HG02943 (cell line): ENCODE results near the gene UNC13D.

Source experiments
- ATAC-seq: cut with Tn5 transposase; IDR thresholded peaks from one replicate; pipeline ENCODE4 v1.9.1; 2021; ENCODE audit warnings: mild to moderate bottlenecking, low read depth, moderate library complexity; ENCODE audit not compliant: unreplicated experiment

Gene UNC13D

GRCh38 chr17:75836605-75837004, 7.6 kb downstream of the UNC13D start:
- no peak for ATAC-seq

GRCh38 chr17:75835654-75835987, 8.6 kb downstream of the UNC13D start:
- no peak for ATAC-seq

DNA sequence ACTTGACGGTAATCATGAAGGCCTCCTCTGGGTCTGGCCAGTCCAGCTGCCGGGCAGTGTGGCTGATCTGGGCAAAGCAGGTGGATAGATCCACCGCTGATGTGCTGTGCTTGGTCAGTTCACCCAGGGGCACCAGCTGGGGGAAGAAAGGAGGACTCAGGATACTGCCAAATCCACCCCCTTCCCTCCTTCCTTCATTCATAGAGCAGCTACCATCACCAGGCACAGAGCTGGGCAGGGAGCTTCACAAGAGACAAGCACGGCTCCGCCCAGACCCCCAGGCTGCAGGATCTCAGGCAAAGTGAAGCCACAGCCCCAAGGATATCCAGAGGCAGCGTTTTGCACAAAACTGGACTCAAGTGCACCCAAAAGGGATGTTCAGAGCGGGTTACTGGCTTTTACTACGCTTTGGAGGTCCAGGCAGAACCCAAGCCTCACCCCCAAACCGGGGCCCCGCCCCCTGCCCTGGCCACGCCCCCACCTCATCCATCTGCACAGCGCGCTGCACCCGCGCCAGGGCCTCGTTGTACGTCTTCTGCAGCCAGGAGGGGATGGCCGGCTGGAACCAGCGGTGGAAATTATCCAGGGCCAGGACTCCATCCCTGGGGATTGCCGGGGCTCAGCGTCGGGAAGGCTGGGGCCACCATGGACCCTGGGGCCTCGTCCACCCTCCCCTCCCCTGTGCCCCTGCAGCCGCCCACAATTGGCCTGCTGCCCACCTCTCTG, 9.1 kb downstream of the UNC13D start:
- ATAC-seq: no peak

DNA sequence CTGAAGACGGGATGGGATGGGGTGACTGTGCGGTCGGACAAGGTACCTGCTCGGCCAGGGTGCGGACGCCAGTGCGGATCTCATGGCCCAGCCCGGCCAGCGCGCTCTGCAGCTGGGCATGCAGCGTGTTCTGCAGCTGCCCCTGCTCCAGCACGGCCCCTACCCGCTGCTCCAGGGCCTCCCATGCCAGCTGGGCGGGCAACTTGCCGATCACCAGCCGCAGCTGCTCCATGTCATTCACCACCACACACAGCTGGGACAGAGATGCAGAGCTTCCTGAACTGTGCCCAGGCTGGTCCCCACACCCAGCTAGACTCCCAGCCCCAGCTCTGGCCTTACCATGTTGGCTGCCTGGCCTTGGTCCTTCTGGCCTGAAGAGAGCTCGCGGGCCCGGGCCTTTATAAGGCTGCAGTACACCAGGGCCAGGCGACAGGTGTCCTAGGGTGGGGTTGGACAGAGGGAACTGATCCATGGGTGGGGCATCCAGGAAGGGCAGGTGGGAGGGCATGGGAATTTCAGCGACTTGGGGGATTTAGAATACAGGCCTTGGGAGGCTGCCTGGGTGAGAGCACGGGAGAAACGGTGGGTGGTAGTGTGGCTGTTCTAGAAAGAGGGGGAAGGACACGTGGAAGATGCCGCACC, 9.8 kb downstream of the UNC13D start:
- ATAC-seq: no peak

DNA sequence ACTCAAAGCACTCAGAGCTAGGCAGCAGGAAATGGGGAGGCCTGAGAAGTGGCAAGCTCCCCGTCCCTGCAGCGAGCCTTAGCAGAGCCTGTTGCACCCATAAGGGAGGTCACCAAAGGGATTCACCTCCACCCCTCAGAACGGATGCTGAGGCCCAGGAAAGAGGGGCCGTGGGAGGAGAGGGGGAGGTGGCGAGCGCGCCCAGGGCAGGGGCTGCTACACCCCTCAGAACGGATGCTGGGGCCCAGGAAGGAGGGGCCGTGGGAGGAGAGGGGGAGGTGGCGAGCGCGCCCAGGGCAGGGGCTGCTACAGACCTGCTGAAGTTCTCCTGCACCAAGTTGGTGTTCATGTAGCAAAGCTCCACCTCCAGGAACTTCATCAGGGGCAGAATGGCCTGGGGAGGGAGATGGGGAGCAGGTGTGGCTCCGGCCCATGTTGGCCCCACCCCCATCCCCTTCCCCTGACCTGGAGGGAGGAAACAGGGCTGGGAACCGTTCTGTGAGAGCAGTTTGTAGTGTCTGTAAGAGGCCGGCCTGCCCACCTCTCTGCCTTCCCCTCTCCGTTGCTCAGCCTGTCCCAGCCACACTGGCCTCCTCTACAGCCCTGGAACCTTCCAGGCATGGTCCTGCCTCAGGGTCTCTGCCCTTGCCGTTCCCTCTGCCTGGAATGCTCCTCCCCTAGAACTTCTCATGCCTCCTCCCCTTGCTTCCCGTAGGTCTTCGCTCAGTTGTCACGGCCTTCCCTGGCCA, 11.4 kb downstream of the UNC13D start:
- no peak for ATAC-seq

DNA sequence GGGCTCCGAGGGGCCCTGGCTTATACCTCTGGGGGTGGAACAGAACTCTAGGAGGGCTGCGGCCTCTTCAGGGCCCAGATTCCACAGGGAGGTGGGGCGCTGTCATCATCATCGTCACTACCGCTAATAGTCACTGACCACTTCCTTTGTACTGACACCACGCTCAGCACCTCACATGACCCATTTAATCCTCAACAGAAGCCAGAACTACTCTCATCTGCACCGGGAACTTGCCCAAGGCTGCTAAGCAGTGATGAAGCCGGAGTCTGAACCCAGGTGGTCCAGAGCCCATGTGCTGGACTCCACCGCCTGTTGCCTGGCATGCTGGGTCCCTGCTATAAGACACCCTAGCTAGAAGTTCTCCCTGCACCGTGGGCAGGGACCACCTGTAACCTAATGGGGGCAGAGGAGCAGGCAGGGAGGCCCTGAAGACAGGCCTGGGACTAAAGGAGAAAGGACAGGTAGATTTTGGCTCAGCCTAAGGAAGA, 12.0 kb downstream of the UNC13D start:
- no peak for ATAC-seq

- ATAC-seq: no peak
Observed at GRCh38 chr17:75831032-75831571, 13.1 kb downstream of the UNC13D start.

- no peak for ATAC-seq
Observed at GRCh38 chr17:75830164-75831031, 13.8 kb downstream of the UNC13D start.

GRCh38 chr17:75829747-75830146, 14.5 kb downstream of the UNC13D start:
- ATAC-seq: no peak

DNA sequence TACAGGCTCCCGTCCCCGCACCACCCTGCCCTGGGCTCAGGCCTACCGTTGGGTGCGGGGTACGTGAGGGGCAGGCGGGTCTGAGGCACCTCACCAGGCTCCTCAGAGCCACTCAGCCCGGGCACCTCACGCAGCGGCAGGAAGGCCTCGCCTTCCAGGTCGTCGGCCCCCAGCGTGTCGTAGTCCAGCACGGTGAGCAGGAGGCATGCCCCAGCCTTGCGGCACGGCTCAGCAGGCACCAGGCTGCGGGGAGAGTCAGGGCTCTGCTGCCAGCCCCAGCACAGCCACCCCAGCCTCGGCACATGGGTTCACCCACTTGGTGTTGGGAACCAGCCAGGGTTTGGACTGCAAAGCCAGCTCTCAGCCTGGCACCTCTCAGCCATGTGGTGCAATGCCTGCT, 15.5 kb downstream of the UNC13D start:
- no peak for ATAC-seq

- ATAC-seq: no peak
Observed at GRCh38 chr17:75828076-75828400, 16.2 kb downstream of the UNC13D start.

GRCh38 chr17:75827308-75828075, 16.7 kb downstream of the UNC13D start:
- ATAC-seq: no peak

DNA sequence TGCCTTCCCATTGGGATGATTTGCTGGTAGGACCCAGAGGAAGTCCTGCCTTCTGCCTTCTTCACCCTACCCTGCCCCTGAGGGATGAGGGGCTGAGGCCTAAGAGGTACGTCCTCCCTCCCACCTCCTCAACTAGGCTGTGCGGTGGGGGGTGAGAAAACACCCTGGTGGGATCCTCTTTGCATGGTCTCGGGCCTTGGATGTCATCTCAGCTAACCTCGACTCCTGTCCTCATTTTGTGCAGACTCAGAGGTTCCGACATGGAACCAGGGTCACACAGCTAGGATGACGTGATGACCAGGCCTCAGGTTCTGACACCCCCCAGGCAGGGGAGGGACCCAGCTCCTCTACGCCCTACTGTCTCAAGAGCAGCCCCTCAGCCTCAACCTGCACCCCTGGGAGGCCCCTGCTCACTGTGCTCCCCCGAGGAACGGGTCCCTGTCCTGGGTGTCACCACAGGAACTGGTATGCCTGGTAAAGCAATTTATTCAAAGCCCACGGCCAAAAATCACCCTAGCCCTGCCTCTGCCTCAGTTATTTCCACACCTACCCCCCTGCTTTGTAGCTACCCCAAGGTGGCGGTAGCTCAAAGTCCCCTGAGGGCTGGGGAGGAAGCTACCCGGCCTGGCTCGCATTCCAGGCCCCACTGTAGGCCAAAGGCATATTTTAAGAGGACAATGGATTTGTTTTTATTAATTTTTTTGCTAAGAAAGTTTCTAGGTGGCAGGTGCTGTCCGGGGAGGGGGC, 17.5 kb downstream of the UNC13D start:
- no peak for ATAC-seq

DNA sequence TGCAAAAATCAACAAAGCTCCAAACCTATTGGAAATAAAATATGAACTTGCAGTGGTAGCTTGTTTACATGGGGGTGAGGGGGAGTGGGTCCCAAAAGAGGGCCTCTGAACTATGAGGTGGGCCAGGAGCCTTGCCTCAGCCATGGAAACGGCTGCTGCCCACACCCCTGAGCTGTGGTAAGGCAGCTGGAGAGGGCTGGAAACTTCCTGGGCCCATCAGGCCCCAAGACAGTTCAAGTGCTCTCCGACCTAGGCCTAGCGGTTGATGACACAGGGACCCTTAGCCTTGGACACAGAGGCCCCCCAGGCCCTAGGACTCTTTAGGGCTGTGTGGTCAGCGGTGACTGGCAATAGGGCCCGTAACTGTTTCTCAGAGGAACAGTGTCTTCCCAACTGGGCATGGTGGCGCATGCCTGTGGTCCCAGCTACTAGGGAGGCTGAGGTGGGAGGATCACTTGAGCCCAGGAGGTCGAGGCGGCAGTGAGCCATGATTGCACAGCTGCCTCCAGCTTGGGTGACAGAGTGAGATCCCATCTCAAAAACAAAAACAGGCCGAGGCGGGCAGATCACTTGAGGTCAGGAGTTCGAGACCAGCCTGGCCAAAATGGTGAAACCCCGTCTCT, 18.3 kb downstream of the UNC13D start:
- ATAC-seq: no peak

DNA sequence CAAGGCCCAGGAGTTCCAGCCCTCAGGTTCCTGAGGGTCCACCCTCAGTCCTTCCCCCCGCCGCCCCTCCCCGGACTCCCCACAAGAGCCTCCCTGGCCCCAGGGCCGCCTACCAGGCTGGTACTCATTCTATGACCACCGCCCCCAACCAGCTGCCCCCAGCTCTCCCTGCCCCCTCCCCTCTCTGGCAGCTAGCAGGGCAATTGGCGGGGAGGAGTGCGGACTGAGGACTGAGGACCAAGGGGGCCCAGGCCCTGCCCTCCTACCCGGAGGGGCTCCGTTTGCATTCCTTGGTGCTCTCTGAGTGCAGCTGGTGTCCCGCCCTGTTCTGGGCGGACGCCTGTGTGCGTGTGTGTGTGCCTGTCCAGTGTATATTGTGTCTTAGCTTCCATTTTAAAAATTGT, 19.1 kb downstream of the UNC13D start:
- ATAC-seq: no peak

DNA sequence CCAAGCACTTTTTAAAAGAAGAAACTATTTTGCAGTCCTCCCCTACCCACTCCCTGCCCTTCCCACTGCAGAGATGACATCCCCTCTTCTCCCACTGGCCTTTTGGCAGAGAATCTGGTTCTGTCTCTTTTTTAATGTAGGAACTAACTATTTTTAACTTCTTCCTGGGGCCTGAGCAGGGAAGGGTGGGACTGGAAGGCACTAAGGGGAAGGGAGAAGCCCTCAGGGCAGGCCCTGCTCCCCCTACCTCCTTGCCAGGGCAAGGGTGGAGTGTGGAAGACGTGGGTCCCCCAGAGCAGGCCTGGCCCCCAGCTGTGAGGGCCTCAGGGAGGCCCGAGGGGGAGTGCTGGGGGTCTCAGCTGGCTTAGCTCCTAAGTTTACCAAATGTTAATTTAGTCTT, 19.5 kb downstream of the UNC13D start:
- ATAC-seq: no peak

DNA sequence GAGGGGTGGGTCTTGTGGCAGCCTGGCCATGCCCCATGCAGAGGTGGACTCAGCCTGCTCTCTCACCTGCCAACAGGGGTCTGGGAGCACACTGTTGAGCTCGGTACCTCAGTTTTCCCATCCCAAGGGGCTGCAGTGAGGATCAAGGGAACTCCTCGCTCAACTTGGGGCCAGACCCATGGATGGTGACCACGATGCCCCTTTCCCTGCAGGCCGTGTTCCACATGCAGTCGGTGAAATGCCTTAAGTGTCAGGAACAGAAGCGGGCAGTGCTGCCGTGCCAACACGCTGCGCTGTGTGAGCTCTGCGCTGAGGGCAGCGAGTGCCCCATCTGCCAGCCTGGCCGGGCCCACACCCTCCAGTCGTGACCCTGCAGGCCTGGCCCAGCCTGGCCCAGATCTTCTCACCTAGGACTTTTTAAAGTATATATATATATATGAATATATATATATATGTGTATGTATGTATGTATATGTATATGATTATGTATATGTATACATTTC, 20.1 kb downstream of the UNC13D start:
- no peak for ATAC-seq

GRCh38 chr17:75823257-75824041, 20.8 kb downstream of the UNC13D start:
- no peak for ATAC-seq
